CD4-positive, alpha-beta T cell treated with Interleukin-1 beta for 1 hour (primary cell): Measurements from ENCODE around the gene AKR1E2.

Experiments used
- DNase-seq, 2 donors: peaks; one replicate each; pipeline ENCODE4 v3.0.0-alpha.2; 2020 to 2022

Gene AKR1E2

GRCh38 chr10:4847561-4848355 is 21.8 kb downstream of the AKR1E2 start:
- no peak for DNase-seq

GRCh38 chr10:4848356-4849041 is 22.5 kb downstream of the AKR1E2 start:
- DNase-seq = no peak

- DNase-seq = no peak
Measured at GRCh38 chr10:4849042-4849402, 23.0 kb downstream of the AKR1E2 start.

GRCh38 chr10:4849555-4850242 is 23.7 kb downstream of the AKR1E2 start:
- DNase-seq = peak; percentile 85

GRCh38 chr10:4850397-4850796 is 24.4 kb downstream of the AKR1E2 start:
- no peak for DNase-seq

- no peak for DNase-seq
Measured at GRCh38 chr10:4851176-4851575, 25.2 kb downstream of the AKR1E2 start.

GRCh38 chr10:4851846-4852245 is 25.8 kb downstream of the AKR1E2 start:
- DNase-seq = no peak

GRCh38 chr10:4865945-4866661 is 40.1 kb downstream of the AKR1E2 start:
- DNase-seq = no peak

GRCh38 chr10:4867109-4867519 is 41.1 kb downstream of the AKR1E2 start:
- no peak for DNase-seq

- DNase-seq = no peak
Measured at GRCh38 chr10:4867520-4868356, 41.7 kb downstream of the AKR1E2 start.

GRCh38 chr10:4868357-4868657 is 42.3 kb downstream of the AKR1E2 start:
- no peak for DNase-seq

- DNase-seq = no peak
Measured at GRCh38 chr10:4882704-4883078, 56.7 kb downstream of the AKR1E2 start.

- no peak for DNase-seq
Measured at GRCh38 chr10:4883079-4883739, 57.2 kb downstream of the AKR1E2 start.

- DNase-seq = no peak
Measured at GRCh38 chr10:4885162-4885561, 59.2 kb downstream of the AKR1E2 start.

GRCh38 chr10:4887501-4887900 is 61.5 kb downstream of the AKR1E2 start:
- no peak for DNase-seq

- DNase-seq = no peak
Measured at GRCh38 chr10:4888236-4888635, 62.2 kb downstream of the AKR1E2 start.

- DNase-seq = no peak
Measured at GRCh38 chr10:4889959-4890358, 64.0 kb downstream of the AKR1E2 start.

GRCh38 chr10:4892681-4893080 is 66.7 kb downstream of the AKR1E2 start:
- no peak for DNase-seq

- no peak for DNase-seq
Measured at GRCh38 chr10:4894335-4894734, 68.3 kb downstream of the AKR1E2 start.
